ENCODE results near the gene FNTB. TPM values are rescaled to one million over a fixed set of nuclear protein-coding genes. Genes with fewer than 3 reads are reported as not detected.

FNTB gene
- polyA plus RNA-seq, 3 donors = 12.3 to 14.2 (median 14.1) TPM

- Mint-ChIP-seq H3K4me1 (peaks cover 12% of the 10 kb centered on the region), H3K27ac (no peak overlapping the region), H3K27me3 (ENCODE audit: low read depth in 3 of 3) (peaks cover 29 to 38% (median 34%) of the 10 kb centered on the region in 3 donors), H3K36me3 (peaks cover 0 to 2% of the 10 kb centered on the region in 2 donors), H3K9me3 (peaks cover 0 to 7% (median 5%) of the 10 kb centered on the region in 7 donors), H3K4me3 (no peak overlapping the region)
- no peak overlapping the region for H3K9ac ChIP-seq (ENCODE audit: insufficient read depth, low read length, poor library complexity, severe bottlenecking)
- 71% methylated on average over 5 of the region's 6 CpGs for WGBS (ENCODE audit: insufficient coverage)
- H3K27ac ChIP-seq (ENCODE audit: low read depth in 1 of 2, low read length in 2 of 2) = no peak overlapping the region
- peaks cover 9 to 11% of the 10 kb centered on the region in 2 donors for H3K4me1 ChIP-seq (ENCODE audit: control insufficient read depth in 1 of 2, insufficient read depth in 2 of 2, low read length in 2 of 2)
- no peaks in the 10 kb centered on the region for H3K79me2 ChIP-seq (ENCODE audit: insufficient read depth, low read length)
- no peak for TF ChIP-seq CTCF (IDR thresholded peaks at IDR 0.05)
- intact Hi-C loops (cut with micrococcal nuclease) = no loop called here
- DNase-seq = no peak
- H3K9me3 ChIP-seq (replicated peaks in 1 of 2; ENCODE audit: control insufficient read depth in 1 of 2, insufficient read depth in 1 of 2, low read length in 2 of 2) = peaks cover 0 to 8% of the 10 kb centered on the region in 2 donors
- H3K27me3 ChIP-seq (ENCODE audit: control insufficient read depth in 2 of 2, insufficient read depth in 2 of 2, low read length in 2 of 2) = peaks cover 26 to 37% of the 10 kb centered on the region in 2 donors
- H4K20me1 ChIP-seq (ENCODE audit: insufficient read depth, low read length) = no peaks in the 10 kb centered on the region
- H3K4me2 ChIP-seq (replicated peaks; ENCODE audit: extremely low read depth, low read length, poor library complexity, severe bottlenecking) = no peak overlapping the region
- H3K36me3 ChIP-seq (replicated peaks in 1 of 2; ENCODE audit: control insufficient read depth in 1 of 2, insufficient read depth in 2 of 2, low read length in 2 of 2) = no peaks in the 10 kb centered on the region
- H2AFZ ChIP-seq (ENCODE audit: insufficient read depth, low read depth, low read length, poor library complexity, severe bottlenecking) = no peak overlapping the region
- no peak overlapping the region for H3K4me3 ChIP-seq (replicated peaks in 1 of 3; ENCODE audit: low read depth in 2 of 3, low read length in 3 of 3)
Observed at GRCh38 chr14:64968651-64969050, 18.0 kb upstream of the FNTB start.

- Histone ChIP-seq H3K9ac (ENCODE audit: insufficient read depth, low read length, poor library complexity, severe bottlenecking) (no peak overlapping the region), H4K20me1 (ENCODE audit: insufficient read depth, low read length) (no peaks in the 10 kb centered on the region), H3K36me3 (replicated peaks in 1 of 2; ENCODE audit: control insufficient read depth in 1 of 2, insufficient read depth in 2 of 2, low read length in 2 of 2) (no peaks in the 10 kb centered on the region), H3K4me1 (ENCODE audit: control insufficient read depth in 1 of 2, insufficient read depth in 2 of 2, low read length in 2 of 2) (peaks cover 9 to 11% of the 10 kb centered on the region in 2 donors), H3K27ac (ENCODE audit: low read depth in 1 of 2, low read length in 2 of 2) (no peak overlapping the region), H3K4me3 (replicated peaks in 1 of 3; ENCODE audit: low read depth in 2 of 3, low read length in 3 of 3) (no peak overlapping the region), H3K9me3 (replicated peaks in 1 of 2; ENCODE audit: control insufficient read depth in 1 of 2, insufficient read depth in 1 of 2, low read length in 2 of 2) (peaks cover 0 to 8% of the 10 kb centered on the region in 2 donors), H3K27me3 (ENCODE audit: control insufficient read depth in 2 of 2, insufficient read depth in 2 of 2, low read length in 2 of 2) (peaks cover 26 to 41% of the 10 kb centered on the region in 2 donors), H3K4me2 (replicated peaks; ENCODE audit: extremely low read depth, low read length, poor library complexity, severe bottlenecking) (no peak overlapping the region), H3K79me2 (ENCODE audit: insufficient read depth, low read length) (no peaks in the 10 kb centered on the region), H2AFZ (ENCODE audit: insufficient read depth, low read depth, low read length, poor library complexity, severe bottlenecking) (no peak overlapping the region)
- intact Hi-C loops (cut with micrococcal nuclease) = no loop called here
- H3K27me3 Mint-ChIP-seq (ENCODE audit: low read depth in 3 of 3) = peaks cover 32 to 50% (median 42%) of the 10 kb centered on the region in 3 donors
- peaks cover 12% of the 10 kb centered on the region for H3K4me1 Mint-ChIP-seq
- H3K27ac Mint-ChIP-seq = no peak overlapping the region
- H3K4me3 Mint-ChIP-seq = no peak overlapping the region
- WGBS (ENCODE audit: insufficient coverage) = 8% methylated on average over 3 of the region's 3 CpGs
- no peak for DNase-seq
- TF ChIP-seq CTCF (IDR thresholded peaks at IDR 0.05) = no peak
- H3K9me3 Mint-ChIP-seq = peaks cover 0 to 7% (median 7%) of the 10 kb centered on the region in 7 donors
- H3K36me3 Mint-ChIP-seq = peaks cover 0 to 2% of the 10 kb centered on the region in 2 donors
Observed at GRCh38 chr14:64970041-64970440, 16.7 kb upstream of the FNTB start.

Data from CD14-positive monocyte (primary cell).